Mesenteric fat pad (tissue), 1 donor: ENCODE measurements around the gene NUPR2. TPM values are rescaled to one million over a fixed set of nuclear protein-coding genes. Genes with fewer than 3 reads are reported as not detected.
A peak's percentile ranks its signal among the peaks of the same experiment; 100 is the strongest.

ENCODE experiments used
- DNase-seq: peaks from one replicate; pipeline ENCODE4 v3.0.0-alpha.2; 2020; ENCODE audit warnings: low spot score
- total RNA-seq: library from RNA; stranded (reverse); fragmentation: NEBNext Ultra II Directional; extraction: Animal tissue kit (Norgen Biotek cat#: 25700); gene quantifications from one replicate; pipeline ENCODE4 v1.2.1, GENCODE V29; 2021
- donor health status: DM: yes; HTN: yes; CAD: no.

Gene NUPR2
- total RNA-seq, 1 donor from 2014 or later = not detected

DNA sequence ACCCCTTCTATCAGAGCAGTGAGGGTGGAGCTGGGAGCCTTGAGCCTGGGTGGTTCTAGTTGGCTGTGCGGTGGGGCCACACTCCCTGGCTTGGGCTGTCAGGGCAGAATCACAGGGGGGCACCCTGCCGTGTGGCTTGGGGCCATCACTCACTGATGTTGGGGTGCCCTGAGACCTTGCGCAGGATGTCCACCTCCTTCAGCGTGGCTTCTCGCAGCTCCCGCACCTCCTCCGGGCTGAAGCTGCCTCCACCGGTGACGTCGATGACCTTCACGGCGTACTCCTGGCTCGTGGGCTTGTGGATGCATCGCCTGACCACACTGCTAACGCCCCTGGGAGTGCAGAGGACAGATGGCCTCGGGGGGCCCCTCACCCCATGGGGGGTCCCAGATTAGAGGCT, 28.8 kb downstream of the NUPR2 start:
- no peak for DNase-seq

DNA sequence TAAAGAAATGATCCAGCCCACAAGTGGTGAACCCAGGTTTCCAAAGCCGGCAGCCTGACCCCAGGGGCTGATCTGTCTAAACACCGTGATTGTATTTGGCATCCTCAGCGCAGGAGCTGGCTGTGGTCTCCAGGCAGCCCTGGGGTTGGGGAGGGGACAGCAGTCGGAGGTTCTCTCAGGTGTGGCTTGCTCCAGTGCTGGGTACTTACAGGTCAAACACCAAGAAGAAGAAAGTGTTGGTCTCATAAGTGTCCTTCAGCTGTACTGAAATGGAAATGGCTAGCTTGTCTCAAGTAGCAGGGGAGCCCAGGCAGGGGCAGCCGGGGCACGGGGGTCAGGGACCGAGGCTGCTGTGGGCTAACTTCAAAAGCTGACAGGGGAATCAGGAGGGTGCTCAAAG, 29.5 kb downstream of the NUPR2 start:
- no peak for DNase-seq

DNA sequence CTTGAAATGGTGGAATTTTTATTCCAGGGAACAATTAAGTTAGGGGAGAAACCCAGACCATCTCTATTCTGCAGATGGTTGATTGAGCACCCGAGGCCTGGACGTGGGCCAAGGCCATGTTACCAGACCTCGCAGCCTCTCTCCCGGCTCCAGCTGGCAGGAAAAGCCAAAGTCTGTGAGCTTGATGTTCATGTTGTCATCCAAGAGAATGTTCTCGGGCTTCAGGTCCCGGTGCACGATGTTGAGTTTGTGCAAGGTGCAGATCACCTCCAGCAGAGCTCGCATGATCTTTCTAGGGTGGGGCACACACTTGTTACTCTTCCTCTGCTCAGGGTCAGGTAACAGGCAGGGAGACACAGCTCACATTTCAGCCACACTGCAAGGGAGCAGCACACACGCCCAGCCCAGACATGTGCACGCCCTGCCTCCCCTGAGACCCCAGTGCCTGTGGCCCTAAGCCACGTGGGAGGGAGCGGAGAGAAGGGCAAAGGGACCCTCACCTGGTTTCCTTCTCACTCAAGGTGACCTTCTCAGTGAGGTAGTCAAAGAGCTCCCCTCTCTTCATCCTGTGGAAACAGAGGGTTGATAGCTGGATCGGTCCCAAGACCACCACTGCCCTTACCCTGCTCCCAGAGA, 32.9 kb downstream of the NUPR2 start:
- no peak for DNase-seq

DNA sequence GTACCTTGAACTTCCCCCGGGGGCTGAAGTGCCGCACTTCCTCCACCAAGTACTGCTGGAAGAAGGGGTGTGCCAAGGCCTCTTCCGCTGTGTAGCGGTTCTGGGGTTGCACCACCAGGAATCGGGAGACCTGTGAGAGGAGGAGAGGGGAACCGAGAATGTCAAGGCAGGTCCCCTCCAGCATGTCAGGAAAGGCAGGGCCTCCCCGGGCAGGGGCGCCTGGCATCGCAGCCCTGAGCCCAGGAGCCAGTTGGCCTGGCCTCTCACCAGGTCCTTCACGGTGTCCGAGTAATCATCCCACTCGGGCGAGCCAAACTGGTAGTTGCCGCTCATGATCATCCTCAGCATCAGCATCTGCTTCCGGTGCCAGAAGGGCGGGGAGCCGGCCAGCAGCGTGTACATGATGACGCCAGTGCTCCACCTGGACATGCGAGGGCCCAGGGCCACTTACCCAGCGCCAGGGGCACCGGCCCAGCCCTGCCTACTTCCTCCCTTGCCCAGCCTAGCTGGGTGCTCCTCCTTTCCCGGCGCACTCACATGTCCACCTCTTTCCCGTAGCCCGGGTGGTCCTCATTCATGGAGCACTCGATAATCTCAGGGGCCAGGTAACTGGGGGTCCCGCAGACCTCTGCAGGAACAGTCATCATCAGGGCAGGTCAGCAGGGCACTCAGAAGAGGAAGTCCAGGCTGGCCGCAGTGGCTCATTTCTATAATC, 34.4 kb downstream of the NUPR2 start:
- no peak for DNase-seq

DNA sequence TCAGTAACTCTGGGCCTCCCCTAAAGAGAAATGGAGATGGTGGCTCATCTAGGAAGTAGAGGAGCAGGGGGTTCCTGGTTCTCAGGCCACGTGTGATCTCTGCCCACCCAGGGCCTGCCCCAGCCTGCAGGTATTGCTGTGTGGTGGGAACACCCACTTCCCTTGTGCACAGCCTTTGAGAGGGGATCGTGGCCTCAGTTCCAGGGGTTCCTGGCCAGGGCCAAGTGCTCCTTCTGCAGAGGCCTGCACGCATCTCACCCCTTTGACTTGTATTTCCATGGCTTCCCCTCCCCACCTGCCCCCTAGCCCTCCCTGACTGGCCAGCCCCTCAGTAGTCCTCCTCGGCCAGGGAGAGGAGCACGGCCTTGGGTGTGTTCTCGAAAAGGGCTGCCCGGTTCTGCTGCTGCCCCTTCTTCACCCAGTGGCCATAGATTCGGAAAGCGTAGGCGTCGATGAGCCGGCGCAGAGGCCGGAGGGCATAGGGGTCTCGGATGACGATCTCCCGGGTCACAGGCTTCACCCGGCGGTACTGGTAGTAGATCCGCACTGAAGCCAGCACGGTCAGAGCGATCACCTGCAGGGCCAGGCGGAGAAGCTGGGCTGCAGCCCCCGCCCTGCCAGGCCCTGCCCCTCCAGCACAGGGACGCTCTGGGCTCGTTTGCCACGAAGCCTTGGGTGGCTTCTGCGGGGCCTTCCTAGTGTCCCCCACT, 35.3 kb downstream of the NUPR2 start:
- DNase-seq = peak; percentile 72

DNA sequence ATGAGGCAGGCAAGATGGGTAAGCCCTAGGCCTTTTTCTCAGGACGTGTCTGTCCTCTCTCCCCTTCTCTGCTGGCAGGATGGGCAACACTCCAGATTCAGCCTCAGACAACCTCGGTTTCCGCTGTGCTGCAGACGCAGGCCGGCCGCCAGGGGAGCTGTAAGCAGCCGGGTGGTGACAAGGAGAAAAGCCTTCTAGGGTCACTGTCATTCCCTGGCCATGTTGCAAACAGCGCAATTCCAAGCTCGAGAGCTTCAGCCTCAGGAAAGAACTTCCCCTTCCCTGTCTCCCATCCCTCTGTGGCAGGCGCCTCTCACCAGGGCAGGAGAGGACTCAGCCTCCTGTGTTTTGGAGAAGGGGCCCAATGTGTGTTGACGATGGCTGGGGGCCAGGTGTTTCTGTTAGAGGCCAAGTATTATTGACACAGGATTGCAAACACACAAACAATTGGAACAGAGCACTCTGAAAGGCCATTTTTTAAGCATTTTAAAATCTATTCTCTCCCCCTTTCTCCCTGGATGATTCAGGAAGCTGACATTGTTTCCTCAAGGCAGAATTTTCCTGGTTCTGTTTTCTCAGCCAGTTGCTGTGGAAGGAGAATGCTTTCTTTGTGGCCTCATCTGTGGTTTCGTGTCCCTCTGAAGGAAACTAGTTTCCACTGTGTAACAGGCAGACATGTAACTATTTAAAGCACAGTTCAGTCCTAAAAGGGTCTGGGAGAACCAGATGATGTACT, 36.6 kb downstream of the NUPR2 start:
- peak; percentile 92 for DNase-seq

DNA sequence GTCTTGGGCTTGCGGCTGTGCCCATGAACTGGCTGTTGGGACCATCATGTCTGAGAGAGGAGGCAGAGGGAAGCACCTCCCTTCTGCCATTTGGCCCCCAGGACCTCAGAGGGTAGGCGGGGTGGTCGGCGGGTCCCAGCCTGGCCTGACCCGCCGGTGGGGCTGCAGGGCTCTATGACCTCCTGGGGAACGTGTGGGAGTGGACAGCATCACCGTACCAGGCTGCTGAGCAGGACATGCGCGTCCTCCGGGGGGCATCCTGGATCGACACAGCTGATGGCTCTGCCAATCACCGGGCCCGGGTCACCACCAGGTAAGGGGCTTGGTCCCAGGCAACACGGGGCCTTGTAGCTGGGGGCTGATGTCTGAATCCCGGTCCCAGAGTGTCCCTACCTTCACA, 38.0 kb downstream of the NUPR2 start:
- peak; percentile 73 for DNase-seq

DNA sequence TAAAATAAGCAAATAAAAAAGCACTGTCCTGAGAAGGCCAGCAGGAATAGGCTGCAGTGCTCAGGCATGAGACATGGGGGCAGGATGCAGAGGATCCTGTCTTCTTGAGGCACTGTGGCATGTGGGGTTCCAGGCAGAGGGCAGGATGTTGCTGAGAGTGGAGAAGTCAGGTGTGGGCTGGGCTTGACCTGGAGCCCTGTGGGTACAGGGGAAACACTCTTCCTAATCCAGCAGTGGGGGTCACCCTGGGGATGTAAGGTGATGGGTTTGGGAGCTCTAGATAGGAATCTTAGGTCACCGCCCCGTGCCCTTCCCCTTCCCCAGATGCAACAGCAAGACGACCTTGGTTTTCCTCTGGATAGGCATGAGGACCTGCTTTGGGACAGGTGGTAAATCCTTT, 38.5 kb downstream of the NUPR2 start:
- peak; percentile 43 for DNase-seq

DNA sequence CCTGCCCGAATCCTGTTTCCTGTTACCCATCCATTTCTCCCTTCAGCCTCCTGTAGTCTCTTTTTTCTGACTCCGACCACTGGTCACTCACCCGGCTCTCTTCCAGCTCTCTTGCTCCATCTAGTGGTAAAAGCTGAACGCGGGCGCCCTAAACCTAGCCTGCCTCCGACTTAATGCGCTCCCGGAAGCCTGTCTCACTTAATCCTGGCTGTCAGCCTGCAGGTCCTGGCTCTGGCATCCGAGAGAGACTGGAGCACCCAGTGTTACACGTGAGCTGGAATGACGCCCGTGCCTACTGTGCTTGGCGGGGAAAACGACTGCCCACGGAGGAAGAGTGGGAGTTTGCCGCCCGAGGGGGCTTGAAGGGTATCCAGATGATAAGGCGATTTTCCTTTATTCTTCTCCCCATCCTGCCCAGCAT, 41.8 kb downstream of the NUPR2 start:
- DNase-seq = peak; percentile 90

DNA sequence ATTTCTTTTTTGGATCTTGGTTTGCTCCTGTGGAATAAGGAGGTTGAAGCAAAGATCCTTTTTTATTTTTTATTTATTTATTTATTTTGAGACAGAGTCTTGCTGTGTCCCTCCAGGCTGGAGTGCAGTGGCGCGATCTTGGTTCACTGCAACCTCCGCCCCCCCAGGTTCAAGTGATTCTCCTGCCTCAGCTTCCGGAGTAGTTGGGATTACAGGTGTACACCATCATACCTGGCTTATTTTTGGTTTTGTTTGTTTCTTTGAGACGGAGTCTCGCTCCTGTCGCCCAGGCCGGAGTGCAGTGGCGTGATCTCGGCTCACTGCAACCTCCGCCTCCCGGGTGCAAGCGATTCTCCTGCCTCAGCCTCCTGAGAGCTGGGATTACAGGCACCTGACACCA, 49.8 kb downstream of the NUPR2 start:
- DNase-seq = peak; percentile 78

Other genes with a start within 250 kb of the NUPR2 start
- gene ZNF713, start 229.0 kb downstream of the NUPR2 start, total RNA-seq = 1.2 TPM
- gene MRPS17, start 164.5 kb downstream of the NUPR2 start, total RNA-seq = 13.6 TPM
- 56.7 TPM for gene NIPSNAP2, start 151.8 kb downstream of the NUPR2 start, total RNA-seq
- gene PSPH, start 65.0 kb downstream of the NUPR2 start, total RNA-seq = 7.5 TPM
- 99.8 TPM for gene CCT6A, start 64.7 kb downstream of the NUPR2 start, total RNA-seq
- 106 TPM for gene SUMF2, start 52.1 kb downstream of the NUPR2 start, total RNA-seq
- gene PHKG1, start 23.5 kb downstream of the NUPR2 start, total RNA-seq = 2.8 TPM
- 249 TPM for gene CHCHD2, start 9.9 kb downstream of the NUPR2 start, total RNA-seq